Sigmoid colon (tissue), 3 donors: Measurements from ENCODE around the gene PRTFDC1.

Experiments used
- CTCF ChIP-seq, 4 experiments: fragments of 450-650 bp in 3 of 4; fragments of 200-600 bp in 1 of 4; IDR thresholded peaks; one replicate each; pipeline ENCODE4 v1.5.1; 2016 to 2019; ENCODE audit warnings: antibody characterized with exemption in 4 of 4, mild to moderate bottlenecking in 3 of 4, moderate library complexity in 2 of 4
- POLR2A ChIP-seq, 2 donors: fragments of 450-650 bp; IDR thresholded peaks; one replicate each; pipeline ENCODE4 v1.6.1; 2016; ENCODE audit warnings: antibody characterized with exemption in 2 of 2, mild to moderate bottlenecking in 2 of 2, moderate library complexity in 2 of 2

- no peak for TF ChIP-seq POLR2A (IDR thresholded peaks at IDR 0.05)
- no peak for TF ChIP-seq CTCF (IDR thresholded peaks at IDR 0.05)
Observed at GRCh38 chr10:24928163-24928562, 24.2 kb downstream of the PRTFDC1 start.
